Kidney (tissue), 14 donors: ENCODE measurements around the gene ABCA4. TPM values are rescaled to one million over a fixed set of nuclear protein-coding genes. Genes with fewer than 3 reads are reported as not detected.

ENCODE experiments used
- DNase-seq, 5 donors: peaks; one replicate each; pipeline ENCODE4 v3.0.0-alpha.2; 2013 to 2020
- FAIRE-seq: peaks from 2 replicates; lab custom pipeline; 2012; peaks lifted over from hg19 to GRCh38; lab: Jason Lieb, UNC
- H3K27ac ChIP-seq, 2 donors: one replicate each; pipeline ENCODE4 v1.7.0; 2013; ENCODE audit warnings: low read depth in 2 of 2, low read length in 2 of 2, inconsistent platforms in 1 of 2
- H3K27me3 ChIP-seq: one replicate; pipeline ENCODE4 v1.7.1; 2013; ENCODE audit warnings: low read length, inconsistent platforms; ENCODE audit not compliant: control insufficient read depth, insufficient read depth
- H3K36me3 ChIP-seq, 3 donors: one replicate each; pipeline versions ENCODE4 v1.7.0 to v1.7.1; 2013; ENCODE audit warnings: low read length in 3 of 3, control low read depth in 1 of 3, inconsistent platforms in 1 of 3; ENCODE audit not compliant: insufficient read depth in 3 of 3, control insufficient read depth in 2 of 3
- H3K4me1 ChIP-seq, 3 donors: one replicate each; pipeline versions ENCODE4 v1.7.0 to v1.7.1; 2013; ENCODE audit warnings: low read length in 3 of 3, inconsistent platforms in 1 of 3, low read depth in 1 of 3; ENCODE audit not compliant: control insufficient read depth in 2 of 3, insufficient read depth in 2 of 3
- H3K4me3 ChIP-seq, 3 donors: one replicate each; pipeline versions ENCODE4 v1.7.0 to v1.8.1; 2013; ENCODE audit warnings: low read length in 3 of 3, control low read depth in 1 of 3, inconsistent platforms in 1 of 3
- H3K9ac ChIP-seq, 3 donors: one replicate each; pipeline versions ENCODE4 v1.7.0 to v1.7.1; 2013; ENCODE audit warnings: low read length in 3 of 3, control low read depth in 1 of 3, inconsistent platforms in 1 of 3
- H3K9me3 ChIP-seq, 3 donors: one replicate each; pipeline versions ENCODE4 v1.7.0 to v1.7.1; 2013; ENCODE audit warnings: low read length in 3 of 3, control low read depth in 1 of 3, inconsistent platforms in 1 of 3; ENCODE audit not compliant: control insufficient read depth in 2 of 3, insufficient read depth in 1 of 3
- intact Hi-C: fragments of 100-400 bp; cut with DNase I; formaldehyde crosslinking; loops from one replicate; pipeline ENCODE4 v1.11.1; 2022
- polyA plus RNA-seq: library from polyadenylated mRNA; stranded (reverse); fragments of 350-450 nt; fragmentation: Illumina TruSeq; extraction: RNeasy Lipid Tissue Mini Kit (QIAGEN cat#74804); gene quantifications from one replicate; pipeline ENCODE4 v1.2.3, GENCODE V29; 2014; ENCODE audit warnings: low read depth, low replicate concordance; ENCODE audit not compliant: insufficient read depth
- total RNA-seq: library from RNA; stranded (reverse); fragmentation: NEBNext Ultra II Directional; extraction: Animal tissue kit (Norgen Biotek cat#: 25700); gene quantifications from one replicate; pipeline ENCODE4 v1.2.1, GENCODE V29; 2021
- TF ChIP-seq, protein P1 (sequence below): IDR thresholded peaks from 3 replicates; pipeline ENCODE4 v1.5.1; 2012; ENCODE audit warnings: mild to moderate bottlenecking, moderate library complexity, borderline replicate concordance; ENCODE audit not compliant: insufficient read depth; ENCODE audit errors: extremely low read depth
- donor health status: control.
- donor health status: control.
- donor health status: control.
- donor health status: control.
- donor health status: control.
- donor health status: DM: yes; HTN: yes; CAD: no.
- donor health status: Normal renal cell carcinoma (clear cell type).

The ABCA4 gene
- total and polyA plus RNA-seq, 2 donors from 2014 or later = 1.5 to 2.1 TPM

GRCh38 chr1:93967306-93967705 is 153.6 kb downstream of the ABCA4 start:
- no peaks in the 10 kb centered on the region for H3K27me3 ChIP-seq
- H3K9ac ChIP-seq = no peak overlapping the region
- no peak overlapping the region for H3K4me3 ChIP-seq
- intact Hi-C loops = no loop called here
- no peaks in the 10 kb centered on the region for H3K36me3 ChIP-seq
- DNase-seq (peak in 4 of 5 donors; percentile 67 to 89 (median 86)), FAIRE-seq (no peak)
- H3K27ac ChIP-seq = no peak overlapping the region
- peaks cover 0 to 8% (median 0%) of the 10 kb centered on the region in 3 donors for H3K4me1 ChIP-seq
- TF ChIP-seq, protein P1, sequence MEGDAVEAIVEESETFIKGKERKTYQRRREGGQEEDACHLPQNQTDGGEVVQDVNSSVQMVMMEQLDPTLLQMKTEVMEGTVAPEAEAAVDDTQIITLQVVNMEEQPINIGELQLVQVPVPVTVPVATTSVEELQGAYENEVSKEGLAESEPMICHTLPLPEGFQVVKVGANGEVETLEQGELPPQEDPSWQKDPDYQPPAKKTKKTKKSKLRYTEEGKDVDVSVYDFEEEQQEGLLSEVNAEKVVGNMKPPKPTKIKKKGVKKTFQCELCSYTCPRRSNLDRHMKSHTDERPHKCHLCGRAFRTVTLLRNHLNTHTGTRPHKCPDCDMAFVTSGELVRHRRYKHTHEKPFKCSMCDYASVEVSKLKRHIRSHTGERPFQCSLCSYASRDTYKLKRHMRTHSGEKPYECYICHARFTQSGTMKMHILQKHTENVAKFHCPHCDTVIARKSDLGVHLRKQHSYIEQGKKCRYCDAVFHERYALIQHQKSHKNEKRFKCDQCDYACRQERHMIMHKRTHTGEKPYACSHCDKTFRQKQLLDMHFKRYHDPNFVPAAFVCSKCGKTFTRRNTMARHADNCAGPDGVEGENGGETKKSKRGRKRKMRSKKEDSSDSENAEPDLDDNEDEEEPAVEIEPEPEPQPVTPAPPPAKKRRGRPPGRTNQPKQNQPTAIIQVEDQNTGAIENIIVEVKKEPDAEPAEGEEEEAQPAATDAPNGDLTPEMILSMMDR = no peak
- no peaks in the 10 kb centered on the region for H3K9me3 ChIP-seq

- Histone ChIP-seq H3K36me3 (no peaks in the 10 kb centered on the region), H3K9ac (no peak overlapping the region), H3K4me1 (peaks cover 0 to 8% (median 0%) of the 10 kb centered on the region in 3 donors), H3K27ac (no peak overlapping the region), H3K9me3 (no peaks in the 10 kb centered on the region), H3K4me3 (no peak overlapping the region), H3K27me3 (no peaks in the 10 kb centered on the region)
- DNase-seq (no peak), FAIRE-seq (no peak)
- TF ChIP-seq, protein P1 = no peak
- intact Hi-C loops = no loop called here
Measured at GRCh38 chr1:93965888-93966287, 155.1 kb downstream of the ABCA4 start.

- Histone ChIP-seq H3K4me1 (peaks cover 0 to 8% (median 0%) of the 10 kb centered on the region in 3 donors), H3K9ac (no peak overlapping the region), H3K27me3 (no peaks in the 10 kb centered on the region), H3K4me3 (no peak overlapping the region), H3K9me3 (no peaks in the 10 kb centered on the region), H3K36me3 (no peaks in the 10 kb centered on the region), H3K27ac (no peak overlapping the region)
- TF ChIP-seq, protein P1 = no peak
- DNase-seq (no peak), FAIRE-seq (no peak)
- intact Hi-C loops = no loop called here
Measured at GRCh38 chr1:93965256-93965655, 155.7 kb downstream of the ABCA4 start.

DNA sequence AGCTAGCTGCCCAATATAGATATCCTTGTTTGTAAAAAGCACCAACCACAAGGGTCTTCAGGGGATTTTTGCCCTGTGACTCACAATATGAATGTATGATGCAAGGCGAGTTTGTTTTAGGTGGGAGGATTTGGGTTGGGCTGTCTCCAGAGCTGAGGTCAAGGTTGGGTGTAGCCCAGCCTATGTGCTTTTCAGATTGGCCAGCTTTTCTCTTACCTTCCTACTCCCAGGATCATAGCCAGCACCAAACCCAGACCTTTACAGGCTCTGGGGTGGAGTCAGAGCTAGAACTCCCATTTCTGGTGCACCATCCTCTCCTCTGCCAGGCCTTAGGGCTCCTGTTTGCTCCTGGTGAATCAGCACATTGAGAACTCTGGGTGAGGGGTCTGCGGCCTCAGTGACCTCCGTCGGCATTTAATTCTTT is 156.2 kb downstream of the ABCA4 start:
- TF ChIP-seq, protein P1 = no peak
- no peaks in the 10 kb centered on the region for H3K27me3 ChIP-seq
- no peak for DNase-seq
- no peaks in the 10 kb centered on the region for H3K36me3 ChIP-seq
- H3K4me3 ChIP-seq = no peak overlapping the region
- H3K9me3 ChIP-seq = no peaks in the 10 kb centered on the region
- peaks cover 0 to 8% (median 0%) of the 10 kb centered on the region in 3 donors for H3K4me1 ChIP-seq
- H3K27ac ChIP-seq = no peak overlapping the region
- no peak overlapping the region for H3K9ac ChIP-seq
- intact Hi-C loops = no loop called here
- FAIRE-seq = no peak
